HEK293T (cell line): ENCODE data around the gene HOXA11.

ENCODE experiments used
- CTCF ChIA-PET: fragments of 350-600 bp; formaldehyde crosslinking; extraction: SDS; loops from one replicate; lab custom pipeline; 2021; ENCODE audit warnings: antibody characterized with exemption, inconsistent platforms; lab: Yijun Ruan, JAX
- POLR2A ChIA-PET: fragments of 350-600 bp; formaldehyde crosslinking; extraction: SDS; loops from one replicate; lab custom pipeline; 2020; ENCODE audit warnings: antibody characterized with exemption, inconsistent platforms; lab: Yijun Ruan, JAX
- DNase-seq: peaks from one replicate; pipeline ENCODE4 v3.0.0; 2012; ENCODE audit warnings: mixed read lengths; ENCODE audit errors: extremely low spot score
- SUZ12 ChIP-seq: fragments of 450-650 bp; IDR thresholded peaks from 2 replicates; pipeline ENCODE4 v1.6.1; 2016; ENCODE audit warnings: mild to moderate bottlenecking

The HOXA11 gene

GRCh38 chr7:27131390-27131819 is 53.6 kb downstream of the HOXA11 start:
- ChIA-PET CTCF (interaction anchor here (1.4 kb wide), 1 partner anchor 48 kb away, joined by 3 read pairs; no protein-coding TSS in a partner anchor), POLR2A (interaction anchor here (0.8 to 5.3 kb wide), 18 partner anchors 10 to 1269 kb away, joined by 3 to 103 read pairs (median 4); partner anchors contain the start of genes HOXA5, HOXA7 and SKAP2)
- DNase-seq = no peak
- no peak for TF ChIP-seq SUZ12
